Mammary epithelial cell (primary cell): Measurements from ENCODE around the gene MEF2C.

Experiments used
- CTCF ChIP-seq, 2 donors: IDR thresholded peaks in 1 of 2; conservative IDR thresholded peaks in 1 of 2; 2 replicates each; pipeline ENCODE4 v1.5.1; 2011 to 2012; ENCODE audit warnings: inconsistent platforms in 2 of 2, low read length in 2 of 2, mild to moderate bottlenecking in 2 of 2, control low read depth in 1 of 2, low read depth in 1 of 2; ENCODE audit not compliant: insufficient read depth in 1 of 2; ENCODE audit errors: extremely low read depth in 1 of 2
- EZH2 ChIP-seq: IDR thresholded peaks from 2 replicates; pipeline ENCODE4 v1.6.1; 2012; ENCODE audit warnings: low read length, inconsistent platforms, borderline replicate concordance

GRCh38 chr5:88760527-88760926, 122.5 kb downstream of the MEF2C start:
- no peak for TF ChIP-seq CTCF (conservative IDR thresholded peaks at IDR 0.05 in 1 of 2, IDR thresholded peaks at IDR 0.05 in 1 of 2; ENCODE audit: extremely low read depth in 1 of 2, insufficient read depth in 1 of 2, low read depth in 1 of 2, low read length in 2 of 2)
- no peak for TF ChIP-seq EZH2
